ENCODE measurements around the gene ELMO1.

The ELMO1 gene

GRCh38 chr7:37310327-37311080, 138.2 kb downstream of the ELMO1 start:
- no peak for DNase-seq (ENCODE audit: low spot score)

GRCh38 chr7:37309493-37309892, 139.2 kb downstream of the ELMO1 start:
- DNase-seq (ENCODE audit: low spot score): no peak

- no peak for DNase-seq (ENCODE audit: low spot score)
Observed at GRCh38 chr7:37304921-37305320, 143.7 kb downstream of the ELMO1 start.

- DNase-seq (ENCODE audit: low spot score): no peak
Observed at GRCh38 chr7:37297546-37297945, 151.1 kb downstream of the ELMO1 start.

GRCh38 chr7:37295401-37295800, 153.3 kb downstream of the ELMO1 start:
- no peak for DNase-seq (ENCODE audit: low spot score)

GRCh38 chr7:37290731-37291130, 157.9 kb downstream of the ELMO1 start:
- no peak for DNase-seq (ENCODE audit: low spot score)

- no peak for DNase-seq (ENCODE audit: low spot score)
Observed at GRCh38 chr7:37289781-37290180, 158.9 kb downstream of the ELMO1 start.

- no peak for DNase-seq (ENCODE audit: low spot score)
Observed at GRCh38 chr7:37289367-37289766, 159.3 kb downstream of the ELMO1 start.

GRCh38 chr7:37287131-37287855, 161.4 kb downstream of the ELMO1 start:
- no peak for DNase-seq (ENCODE audit: low spot score)

GRCh38 chr7:37286454-37286832, 162.2 kb downstream of the ELMO1 start:
- DNase-seq (ENCODE audit: low spot score): no peak

GRCh38 chr7:37285706-37286453, 162.8 kb downstream of the ELMO1 start:
- no peak for DNase-seq (ENCODE audit: low spot score)

GRCh38 chr7:37284805-37285231, 163.8 kb downstream of the ELMO1 start:
- no peak for DNase-seq (ENCODE audit: low spot score)

GRCh38 chr7:37284285-37284684, 164.4 kb downstream of the ELMO1 start:
- DNase-seq (ENCODE audit: low spot score): no peak

GRCh38 chr7:37283716-37284115, 164.9 kb downstream of the ELMO1 start:
- DNase-seq (ENCODE audit: low spot score): no peak

GRCh38 chr7:37282927-37283326, 165.7 kb downstream of the ELMO1 start:
- no peak for DNase-seq (ENCODE audit: low spot score)

- no peak for DNase-seq (ENCODE audit: low spot score)
Observed at GRCh38 chr7:37282093-37282444, 166.6 kb downstream of the ELMO1 start.

GRCh38 chr7:37281368-37282092, 167.1 kb downstream of the ELMO1 start:
- no peak for DNase-seq (ENCODE audit: low spot score)

GRCh38 chr7:37277513-37277912, 171.2 kb downstream of the ELMO1 start:
- no peak for DNase-seq (ENCODE audit: low spot score)

- DNase-seq (ENCODE audit: low spot score): no peak
Observed at GRCh38 chr7:37275078-37275710, 173.5 kb downstream of the ELMO1 start.

- DNase-seq (ENCODE audit: low spot score): no peak
Observed at GRCh38 chr7:37273891-37274290, 174.8 kb downstream of the ELMO1 start.

- no peak for DNase-seq (ENCODE audit: low spot score)
Observed at GRCh38 chr7:37269711-37270508, 178.8 kb downstream of the ELMO1 start.

Data from AG08396 (cell line).